Liver (tissue), 9 donors: ENCODE data around the gene CAPSL. TPM values are rescaled to one million over a fixed set of nuclear protein-coding genes. Genes with fewer than 3 reads are reported as not detected.

Experiments used
- DNase-seq: peaks from one replicate; pipeline ENCODE4 v3.0.0-alpha.2; 2017; ENCODE audit warnings: low spot score
- H3K27ac ChIP-seq, 2 donors: one replicate each; pipeline ENCODE4 v1.7.0; 2013; ENCODE audit warnings: inconsistent platforms in 2 of 2, low read length in 2 of 2, control low read depth in 1 of 2, low read depth in 1 of 2, mild to moderate bottlenecking in 1 of 2
- H3K27me3 ChIP-seq, 4 donors: one replicate each; pipeline versions ENCODE4 v1.6.1 to v1.7.0; 2013; ENCODE audit warnings: low read length in 3 of 4, inconsistent platforms in 1 of 4, mild to moderate bottlenecking in 1 of 4, moderate library complexity in 1 of 4; ENCODE audit not compliant: control insufficient read depth in 4 of 4, insufficient read depth in 4 of 4
- H3K36me3 ChIP-seq, 4 donors: one replicate each; pipeline versions ENCODE4 v1.6.1 to v1.7.0; 2013; ENCODE audit warnings: low read length in 3 of 4, mild to moderate bottlenecking in 3 of 4, low read depth in 1 of 4, moderate library complexity in 1 of 4; ENCODE audit not compliant: control insufficient read depth in 4 of 4, insufficient read depth in 3 of 4
- H3K4me1 ChIP-seq, 4 donors: one replicate each; pipeline versions ENCODE4 v1.6.1 to v1.7.0; 2013; ENCODE audit warnings: low read length in 3 of 4, mild to moderate bottlenecking in 3 of 4, moderate library complexity in 1 of 4; ENCODE audit not compliant: control insufficient read depth in 4 of 4, insufficient read depth in 4 of 4
- H3K4me3 ChIP-seq, 3 donors: one replicate each; pipeline versions ENCODE4 v1.6.1 to v1.7.0; 2013; ENCODE audit warnings: low read length in 3 of 3, control low read depth in 1 of 3, low read depth in 1 of 3, mild to moderate bottlenecking in 1 of 3
- H3K9ac ChIP-seq, 2 donors: one replicate each; pipeline ENCODE4 v1.7.0; 2013; ENCODE audit warnings: low read length in 2 of 2, mild to moderate bottlenecking in 2 of 2, moderate library complexity in 2 of 2, control low read depth in 1 of 2, low read depth in 1 of 2
- H3K9me3 ChIP-seq, 4 donors: one replicate each; pipeline versions ENCODE4 v1.6.1 to v1.7.0; 2013; ENCODE audit warnings: low read length in 3 of 4; ENCODE audit not compliant: control insufficient read depth in 4 of 4
- EGR1 ChIP-seq, 2 donors: IDR thresholded peaks; 2 replicates each; pipeline ENCODE4 v1.6.1; 2016 to 2018; ENCODE audit warnings: antibody characterized with exemption in 2 of 2, low read depth in 2 of 2
- FOXA1 ChIP-seq: IDR thresholded peaks from 2 replicates; pipeline ENCODE4 v1.6.1; 2016; ENCODE audit warnings: antibody characterized with exemption
- FOXA2 ChIP-seq: IDR thresholded peaks from 2 replicates; pipeline ENCODE4 v1.6.1; 2016; ENCODE audit warnings: antibody characterized with exemption
- GABPA ChIP-seq, 2 donors: IDR thresholded peaks in 1 of 2; conservative IDR thresholded peaks in 1 of 2; 2 replicates each; pipeline ENCODE4 v1.6.1; 2016; ENCODE audit warnings: antibody characterized with exemption in 2 of 2, mild to moderate bottlenecking in 1 of 2, moderate library complexity in 1 of 2
- HNF4A ChIP-seq, 2 donors: conservative IDR thresholded peaks; 2 replicates each; pipeline ENCODE4 v1.6.1; 2016; ENCODE audit warnings: antibody characterized with exemption in 2 of 2, mild to moderate bottlenecking in 2 of 2
- HNF4G ChIP-seq: IDR thresholded peaks from 2 replicates; pipeline ENCODE4 v1.6.1; 2016; ENCODE audit warnings: antibody characterized with exemption
- JUND ChIP-seq, 2 donors: IDR thresholded peaks; 2 replicates each; pipeline ENCODE4 v1.6.1; 2016; ENCODE audit warnings: antibody characterized with exemption in 2 of 2
- NR2F2 ChIP-seq: IDR thresholded peaks from 2 replicates; pipeline ENCODE4 v1.6.1; 2016; ENCODE audit warnings: antibody characterized with exemption
- RAD21 ChIP-seq, 2 donors: IDR thresholded peaks; 2 replicates each; pipeline ENCODE4 v1.6.1; 2016; ENCODE audit warnings: antibody characterized with exemption in 2 of 2, mild to moderate bottlenecking in 2 of 2
- RXRA ChIP-seq, 2 donors: IDR thresholded peaks; 2 replicates each; pipeline ENCODE4 v1.6.1; 2017 to 2018; ENCODE audit warnings: antibody characterized with exemption in 2 of 2, mild to moderate bottlenecking in 1 of 2
- SP1 ChIP-seq: IDR thresholded peaks from 2 replicates; pipeline ENCODE4 v1.6.1; 2018; ENCODE audit warnings: antibody characterized with exemption, mild to moderate bottlenecking
- YY1 ChIP-seq: IDR thresholded peaks from 2 replicates; pipeline ENCODE4 v1.6.1; 2016; ENCODE audit warnings: antibody characterized with exemption, mild to moderate bottlenecking
- WGBS: extraction: QIAGEN DNeasy Blood & Tissue Kit; methylation state at CpG from one replicate; pipeline ENCODE4 v1.1.7; 2013; 5-methylcytosine and 5-hydroxymethylcytosine counted together
- polyA plus RNA-seq, 2 donors: library from polyadenylated mRNA; stranded (reverse) in 1 of 2; unstranded in 1 of 2; fragments of 200-250 nt in 1 of 2; fragments of >200 nt in 1 of 2; fragmentation: Nextera tagmentation in 1 of 2; extraction: Ambion mirVana in 1 of 2; gene quantifications; one replicate each; pipeline versions ENCODE4 v1.2.1 to v1.2.3, GENCODE V29; 2013 to 2015
- total RNA-seq, 2 donors: library from RNA; depleted of rRNA; stranded (reverse); fragments of >200 nt; gene quantifications; one replicate each; pipeline ENCODE4 v1.2.3, GENCODE V29; 2014
- TF ChIP-seq, protein P1 (sequence below): IDR thresholded peaks from 2 replicates; pipeline ENCODE4 v1.6.1; 2016; ENCODE audit warnings: antibody characterized with exemption, mild to moderate bottlenecking
- TF ChIP-seq, protein P2 (sequence below): IDR thresholded peaks from 2 replicates; pipeline ENCODE4 v1.6.1; 2016; ENCODE audit warnings: antibody characterized with exemption
- TF ChIP-seq, protein P3 (sequence below): fragments of 150-350 bp; IDR thresholded peaks from 2 replicates; pipeline ENCODE4 v1.5.1; 2017; ENCODE audit warnings: improper control_type of control experiment, low read depth, low read length; ENCODE audit not compliant: missing input control
- TF ChIP-seq, protein P4 (sequence below): IDR thresholded peaks from 2 replicates; pipeline ENCODE4 v1.6.1; 2016; ENCODE audit warnings: antibody characterized with exemption
- donor health status: healthy.
- donor health status: healthy.
- donor health status: healthy.
- donor health status: healthy.
- donor health status: healthy.

CAPSL gene
- total and polyA plus RNA-seq, 4 donors, result 0.37 TPM; not detected in 3

DNA sequence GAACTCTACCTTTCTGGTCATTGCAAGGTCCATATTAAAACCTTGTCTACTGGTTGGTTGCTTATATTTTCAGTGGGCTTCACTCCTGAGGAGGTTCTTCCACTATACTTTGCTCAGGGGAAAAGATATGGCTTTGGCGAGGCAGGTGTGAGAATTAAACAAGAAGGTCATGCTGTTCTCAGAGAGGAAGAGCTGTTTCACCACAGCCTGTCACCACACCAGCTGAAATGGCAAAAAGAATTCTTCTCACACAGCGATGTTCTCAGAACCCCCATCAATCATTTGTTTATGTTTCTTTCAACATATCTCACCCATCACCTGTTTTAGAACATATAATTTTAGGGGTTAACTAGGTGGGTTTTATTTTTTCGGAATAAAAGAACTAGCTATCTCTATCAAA, 38.6 kb downstream of the CAPSL start:
- no peaks in the 10 kb centered on the region for H3K27me3 ChIP-seq
- TF ChIP-seq, protein P1, sequence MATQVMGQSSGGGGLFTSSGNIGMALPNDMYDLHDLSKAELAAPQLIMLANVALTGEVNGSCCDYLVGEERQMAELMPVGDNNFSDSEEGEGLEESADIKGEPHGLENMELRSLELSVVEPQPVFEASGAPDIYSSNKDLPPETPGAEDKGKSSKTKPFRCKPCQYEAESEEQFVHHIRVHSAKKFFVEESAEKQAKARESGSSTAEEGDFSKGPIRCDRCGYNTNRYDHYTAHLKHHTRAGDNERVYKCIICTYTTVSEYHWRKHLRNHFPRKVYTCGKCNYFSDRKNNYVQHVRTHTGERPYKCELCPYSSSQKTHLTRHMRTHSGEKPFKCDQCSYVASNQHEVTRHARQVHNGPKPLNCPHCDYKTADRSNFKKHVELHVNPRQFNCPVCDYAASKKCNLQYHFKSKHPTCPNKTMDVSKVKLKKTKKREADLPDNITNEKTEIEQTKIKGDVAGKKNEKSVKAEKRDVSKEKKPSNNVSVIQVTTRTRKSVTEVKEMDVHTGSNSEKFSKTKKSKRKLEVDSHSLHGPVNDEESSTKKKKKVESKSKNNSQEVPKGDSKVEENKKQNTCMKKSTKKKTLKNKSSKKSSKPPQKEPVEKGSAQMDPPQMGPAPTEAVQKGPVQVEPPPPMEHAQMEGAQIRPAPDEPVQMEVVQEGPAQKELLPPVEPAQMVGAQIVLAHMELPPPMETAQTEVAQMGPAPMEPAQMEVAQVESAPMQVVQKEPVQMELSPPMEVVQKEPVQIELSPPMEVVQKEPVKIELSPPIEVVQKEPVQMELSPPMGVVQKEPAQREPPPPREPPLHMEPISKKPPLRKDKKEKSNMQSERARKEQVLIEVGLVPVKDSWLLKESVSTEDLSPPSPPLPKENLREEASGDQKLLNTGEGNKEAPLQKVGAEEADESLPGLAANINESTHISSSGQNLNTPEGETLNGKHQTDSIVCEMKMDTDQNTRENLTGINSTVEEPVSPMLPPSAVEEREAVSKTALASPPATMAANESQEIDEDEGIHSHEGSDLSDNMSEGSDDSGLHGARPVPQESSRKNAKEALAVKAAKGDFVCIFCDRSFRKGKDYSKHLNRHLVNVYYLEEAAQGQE, result no peak
- peaks cover 0 to 3% (median 0%) of the 10 kb centered on the region in 4 donors for H3K9me3 ChIP-seq
- no peak overlapping the region for H3K27ac ChIP-seq
- H3K36me3 ChIP-seq, result no peaks in the 10 kb centered on the region
- 50% methylated on average over 3 of the region's 3 CpGs for WGBS
- DNase-seq, result no peak
- no peak overlapping the region for H3K9ac ChIP-seq
- no peaks in the 10 kb centered on the region for H3K4me1 ChIP-seq
- H3K4me3 ChIP-seq, result no peak overlapping the region

DNA sequence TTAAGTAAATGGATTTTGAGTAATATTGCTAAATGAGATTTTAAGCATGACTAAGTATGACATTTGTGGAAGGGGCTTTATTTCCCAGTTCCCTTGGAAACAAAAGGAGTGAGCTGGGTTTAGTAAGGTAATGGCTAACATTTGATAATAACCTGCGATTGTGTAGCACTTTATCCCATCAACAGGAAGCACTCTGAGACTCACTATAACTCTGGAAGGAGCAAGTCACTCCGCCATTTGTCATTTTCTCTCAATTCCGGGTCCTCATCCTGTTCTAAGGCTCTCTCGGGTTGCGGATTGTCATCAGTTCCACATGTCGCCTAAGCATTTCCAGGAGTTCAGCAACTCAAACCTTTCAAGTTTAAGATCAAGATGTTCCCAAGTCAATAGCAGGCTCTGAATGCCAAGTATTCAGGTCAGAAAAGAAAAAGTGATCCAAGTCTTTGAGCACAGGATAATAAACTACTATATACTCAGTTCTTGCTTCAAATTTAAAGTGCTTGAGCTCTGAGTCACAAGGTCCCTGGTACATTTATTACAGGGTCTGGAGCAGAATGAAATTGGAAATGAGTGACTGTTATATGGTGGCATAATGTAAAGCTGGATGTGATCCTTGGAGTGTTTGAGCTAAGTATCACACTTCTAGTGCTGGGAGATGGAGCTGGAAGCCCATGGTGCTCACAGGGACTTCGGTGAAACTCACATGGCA, 39.3 kb downstream of the CAPSL start:
- Histone ChIP-seq H3K9ac (no peak overlapping the region), H3K9me3 (no peaks in the 10 kb centered on the region), H3K27me3 (no peaks in the 10 kb centered on the region), H3K4me3 (no peak overlapping the region), H3K36me3 (no peaks in the 10 kb centered on the region), H3K4me1 (no peaks in the 10 kb centered on the region), H3K27ac (no peak overlapping the region)
- no peak for DNase-seq
- WGBS, result 80% methylated on average over 7 of the region's 7 CpGs
- no peak for TF ChIP-seq HNF4A (conservative IDR thresholded peaks at IDR 0.05)
- TF ChIP-seq, protein P2, sequence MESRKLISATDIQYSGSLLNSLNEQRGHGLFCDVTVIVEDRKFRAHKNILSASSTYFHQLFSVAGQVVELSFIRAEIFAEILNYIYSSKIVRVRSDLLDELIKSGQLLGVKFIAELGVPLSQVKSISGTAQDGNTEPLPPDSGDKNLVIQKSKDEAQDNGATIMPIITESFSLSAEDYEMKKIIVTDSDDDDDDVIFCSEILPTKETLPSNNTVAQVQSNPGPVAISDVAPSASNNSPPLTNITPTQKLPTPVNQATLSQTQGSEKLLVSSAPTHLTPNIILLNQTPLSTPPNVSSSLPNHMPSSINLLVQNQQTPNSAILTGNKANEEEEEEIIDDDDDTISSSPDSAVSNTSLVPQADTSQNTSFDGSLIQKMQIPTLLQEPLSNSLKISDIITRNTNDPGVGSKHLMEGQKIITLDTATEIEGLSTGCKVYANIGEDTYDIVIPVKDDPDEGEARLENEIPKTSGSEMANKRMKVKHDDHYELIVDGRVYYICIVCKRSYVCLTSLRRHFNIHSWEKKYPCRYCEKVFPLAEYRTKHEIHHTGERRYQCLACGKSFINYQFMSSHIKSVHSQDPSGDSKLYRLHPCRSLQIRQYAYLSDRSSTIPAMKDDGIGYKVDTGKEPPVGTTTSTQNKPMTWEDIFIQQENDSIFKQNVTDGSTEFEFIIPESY, result no peak
- no peak for TF ChIP-seq FOXA1
- TF ChIP-seq EGR1 (IDR thresholded peaks at IDR 0.05; ENCODE audit: low read depth in 2 of 2), result no peak
- TF ChIP-seq RXRA (IDR thresholded peaks at IDR 0.05), result no peak
- no peak for TF ChIP-seq FOXA2
- no peak for TF ChIP-seq NR2F2
- no peak for TF ChIP-seq HNF4G
- TF ChIP-seq, protein P1, result no peak
- TF ChIP-seq, protein P3, sequence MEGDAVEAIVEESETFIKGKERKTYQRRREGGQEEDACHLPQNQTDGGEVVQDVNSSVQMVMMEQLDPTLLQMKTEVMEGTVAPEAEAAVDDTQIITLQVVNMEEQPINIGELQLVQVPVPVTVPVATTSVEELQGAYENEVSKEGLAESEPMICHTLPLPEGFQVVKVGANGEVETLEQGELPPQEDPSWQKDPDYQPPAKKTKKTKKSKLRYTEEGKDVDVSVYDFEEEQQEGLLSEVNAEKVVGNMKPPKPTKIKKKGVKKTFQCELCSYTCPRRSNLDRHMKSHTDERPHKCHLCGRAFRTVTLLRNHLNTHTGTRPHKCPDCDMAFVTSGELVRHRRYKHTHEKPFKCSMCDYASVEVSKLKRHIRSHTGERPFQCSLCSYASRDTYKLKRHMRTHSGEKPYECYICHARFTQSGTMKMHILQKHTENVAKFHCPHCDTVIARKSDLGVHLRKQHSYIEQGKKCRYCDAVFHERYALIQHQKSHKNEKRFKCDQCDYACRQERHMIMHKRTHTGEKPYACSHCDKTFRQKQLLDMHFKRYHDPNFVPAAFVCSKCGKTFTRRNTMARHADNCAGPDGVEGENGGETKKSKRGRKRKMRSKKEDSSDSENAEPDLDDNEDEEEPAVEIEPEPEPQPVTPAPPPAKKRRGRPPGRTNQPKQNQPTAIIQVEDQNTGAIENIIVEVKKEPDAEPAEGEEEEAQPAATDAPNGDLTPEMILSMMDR, result no peak
- no peak for TF ChIP-seq SP1
- TF ChIP-seq GABPA (IDR thresholded peaks at IDR 0.05 in 1 of 2, conservative IDR thresholded peaks at IDR 0.05 in 1 of 2), result no peak
- TF ChIP-seq, protein P4, sequence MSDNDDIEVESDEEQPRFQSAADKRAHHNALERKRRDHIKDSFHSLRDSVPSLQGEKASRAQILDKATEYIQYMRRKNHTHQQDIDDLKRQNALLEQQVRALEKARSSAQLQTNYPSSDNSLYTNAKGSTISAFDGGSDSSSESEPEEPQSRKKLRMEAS, result no peak
- TF ChIP-seq RAD21 (IDR thresholded peaks at IDR 0.05), result no peak
- no peak for TF ChIP-seq JUND (IDR thresholded peaks at IDR 0.05)
- no peak for TF ChIP-seq YY1
